Sigmoid colon (tissue), 7 donors: ENCODE results near the gene SH3BGRL. TPM values are rescaled to one million over a fixed set of nuclear protein-coding genes. Genes with fewer than 3 reads are reported as not detected.

Experiments
- DNase-seq: peaks from one replicate; pipeline ENCODE4 v3.0.0-alpha.2; 2019
- H3K27ac ChIP-seq, 4 donors: fragments of 200-600 bp; sonication (generic); one replicate each; pipeline ENCODE4 v1.5.1; 2016 to 2019; ENCODE audit warnings: mild to moderate bottlenecking in 1 of 4
- H3K27me3 ChIP-seq, 3 donors: fragments of 200-600 bp; sonication (generic); one replicate each; pipeline ENCODE4 v1.5.1; 2019; ENCODE audit warnings: mild to moderate bottlenecking in 1 of 3
- H3K36me3 ChIP-seq, 4 donors: fragments of 200-600 bp; sonication (generic); one replicate each; pipeline ENCODE4 v1.5.1; 2016 to 2019
- H3K4me1 ChIP-seq, 4 donors: fragments of 200-600 bp; sonication (generic); one replicate each; pipeline ENCODE4 v1.5.1; 2017 to 2019
- H3K4me3 ChIP-seq, 4 donors: fragments of 200-600 bp; sonication (generic); one replicate each; pipeline ENCODE4 v1.5.1; 2017 to 2019; ENCODE audit warnings: mild to moderate bottlenecking in 2 of 4, moderate library complexity in 1 of 4
- H3K9me3 ChIP-seq, 4 donors: fragments of 200-600 bp in 3 of 4; sonication (generic) in 3 of 4; one replicate each; pipeline versions ENCODE4 v1.5.1 to v1.6.1; 2013 to 2019
- CTCF ChIP-seq, 4 experiments: fragments of 450-650 bp in 3 of 4; fragments of 200-600 bp in 1 of 4; IDR thresholded peaks; one replicate each; pipeline ENCODE4 v1.5.1; 2016 to 2019; ENCODE audit warnings: antibody characterized with exemption in 4 of 4, mild to moderate bottlenecking in 3 of 4, moderate library complexity in 2 of 4
- EP300 ChIP-seq, 4 donors: sonication (generic); formaldehyde crosslinking; IDR thresholded peaks; one replicate each; pipeline ENCODE4 v1.6.1; 2017; ENCODE audit warnings: antibody characterized with exemption in 4 of 4
- POLR2A ChIP-seq, 2 donors: fragments of 450-650 bp; IDR thresholded peaks; one replicate each; pipeline ENCODE4 v1.6.1; 2016; ENCODE audit warnings: antibody characterized with exemption in 2 of 2, mild to moderate bottlenecking in 2 of 2, moderate library complexity in 2 of 2
- POLR2AphosphoS5 ChIP-seq, 4 donors: sonication (generic); formaldehyde crosslinking; IDR thresholded peaks; one replicate each; pipeline ENCODE4 v1.6.1; 2017; ENCODE audit warnings: antibody characterized with exemption in 4 of 4
- WGBS, 2 donors: extraction: QIAGEN DNeasy Blood & Tissue Kit; methylation state at CpG; one replicate each; pipeline ENCODE4 v1.1.7; 2013; 5-methylcytosine and 5-hydroxymethylcytosine counted together
- intact Hi-C: fragments of 100-400 bp; cut with DNase I; formaldehyde crosslinking; loops from one replicate; pipeline ENCODE4 v1.15.1; 2023
- polyA plus RNA-seq, 3 donors: library from polyadenylated mRNA; stranded (reverse); fragments of 200-250 nt; gene quantifications; one replicate each; pipeline ENCODE4 v1.2.3, GENCODE V29; 2013
- total RNA-seq, 4 donors: library from RNA; depleted of rRNA; stranded (reverse); fragments of >200 nt; gene quantifications; one replicate each; pipeline ENCODE4 v1.1.0, GENCODE V29; 2016
- donor health status: healthy with polysubstance abuse.
- donor health status: Bipolar disorder and iron deficiency.
- donor health status: healthy.

SH3BGRL gene
- total and polyA plus RNA-seq, 7 donors = 66.0 to 452 (median 358) TPM

- no peak overlapping the region for H3K27ac ChIP-seq
- H3K9me3 ChIP-seq = no peaks in the 10 kb centered on the region
- intact Hi-C loops = no loop called here
- no peak overlapping the region for H3K4me3 ChIP-seq
- peaks cover 0 to 12% (median 3%) of the 10 kb centered on the region in 4 donors for H3K4me1 ChIP-seq
- 94 to 99% methylated on average over 4 of the region's 4 CpGs for WGBS, 2 donors
- TF ChIP-seq EP300 (IDR thresholded peaks at IDR 0.05) (no peak), POLR2A (IDR thresholded peaks at IDR 0.05) (no peak), POLR2AphosphoS5 (IDR thresholded peaks at IDR 0.05) (no peak), CTCF (IDR thresholded peaks at IDR 0.05) (no peak)
- no peak for DNase-seq
- no peaks in the 10 kb centered on the region for H3K36me3 ChIP-seq
- no peaks in the 10 kb centered on the region for H3K27me3 ChIP-seq
Measured at GRCh38 chrX:81240701-81241331, 38.9 kb downstream of the SH3BGRL start.

- intact Hi-C loops = no loop called here
- no peak for TF ChIP-seq CTCF (IDR thresholded peaks at IDR 0.05)
- no peak for TF ChIP-seq POLR2AphosphoS5 (IDR thresholded peaks at IDR 0.05)
- TF ChIP-seq POLR2A (IDR thresholded peaks at IDR 0.05) = no peak
- TF ChIP-seq EP300 (IDR thresholded peaks at IDR 0.05) = no peak
- H3K27ac ChIP-seq = peak overlapping the region in 2 of 4 donors; percentile 4 to 22
- H3K36me3 ChIP-seq = no peaks in the 10 kb centered on the region
- no peak overlapping the region for H3K4me3 ChIP-seq
- WGBS, 2 donors = 97 to 98% methylated on average over 7 of the region's 7 CpGs
- no peaks in the 10 kb centered on the region for H3K9me3 ChIP-seq
- H3K27me3 ChIP-seq = no peaks in the 10 kb centered on the region
- no peak for DNase-seq
- peaks cover 0 to 12% (median 3%) of the 10 kb centered on the region in 4 donors for H3K4me1 ChIP-seq
Measured at GRCh38 chrX:81241753-81242152, 39.9 kb downstream of the SH3BGRL start.

- 73 to 84% methylated on average over 2 of the region's 2 CpGs for WGBS, 2 donors
- DNase-seq = no peak
- peak overlapping the region in 3 of 4 donors; percentile 35 to 84 (median 60) for H3K27ac ChIP-seq
- no peaks in the 10 kb centered on the region for H3K36me3 ChIP-seq
- H3K27me3 ChIP-seq = no peaks in the 10 kb centered on the region
- TF ChIP-seq EP300 (IDR thresholded peaks at IDR 0.05) (no peak), POLR2A (IDR thresholded peaks at IDR 0.05) (no peak), CTCF (IDR thresholded peaks at IDR 0.05) (no peak), POLR2AphosphoS5 (IDR thresholded peaks at IDR 0.05) (no peak)
- H3K4me1 ChIP-seq = peaks cover 0 to 56% (median 14%) of the 10 kb centered on the region in 4 donors
- H3K9me3 ChIP-seq = no peaks in the 10 kb centered on the region
- H3K4me3 ChIP-seq = no peak overlapping the region
- intact Hi-C loops = loop anchor here (5.0 kb wide), 1 partner anchor 54 kb away; the partner anchor contains the start of genes HMGN5 and SH3BGRL
Measured at GRCh38 chrX:81255876-81256275, 54.0 kb downstream of the SH3BGRL start.

GRCh38 chrX:81257817-81258216 is 55.9 kb downstream of the SH3BGRL start:
- H3K4me1 ChIP-seq = peaks cover 0 to 70% (median 16%) of the 10 kb centered on the region in 4 donors
- intact Hi-C loops = loop anchor here (5.0 kb wide), 1 partner anchor 56 kb away; the partner anchor contains the start of genes HMGN5 and SH3BGRL

More at GRCh38 chrX:81257817-81258216, 55.9 kb downstream of the SH3BGRL start:
- TF ChIP-seq POLR2A (IDR thresholded peaks at IDR 0.05) (no peak), POLR2AphosphoS5 (IDR thresholded peaks at IDR 0.05) (no peak), CTCF (IDR thresholded peaks at IDR 0.05) (no peak), EP300 (IDR thresholded peaks at IDR 0.05) (no peak)
- Histone ChIP-seq H3K4me3 (no peak overlapping the region), H3K36me3 (no peaks in the 10 kb centered on the region), H3K27ac (peak overlapping the region; percentile 79 to 84 (median 80)), H3K9me3 (no peaks in the 10 kb centered on the region), H3K27me3 (no peaks in the 10 kb centered on the region)
- no peak for DNase-seq
